Adipocyte (in vitro differentiated cells): ENCODE measurements around the gene HS3ST6.

Source experiments
- DNase-seq: peaks from one replicate; pipeline ENCODE4 v3.0.0-alpha.2; 2015; ENCODE audit warnings: low read depth
- H3K27me3 ChIP-seq: replicated peaks from 2 replicates; pipeline ENCODE4 v1.7.0; 2013; ENCODE audit warnings: mild to moderate bottlenecking, low read length, moderate library complexity; ENCODE audit not compliant: control insufficient read depth, insufficient read depth
- H3K36me3 ChIP-seq: 2 replicates; pipeline ENCODE4 v1.7.0; 2013; ENCODE audit warnings: low read length, mild to moderate bottlenecking, moderate library complexity; ENCODE audit not compliant: control insufficient read depth, insufficient read depth, severe bottlenecking
- H3K4me1 ChIP-seq: 2 replicates; pipeline ENCODE4 v1.7.0; 2013; ENCODE audit warnings: mild to moderate bottlenecking, low read length, moderate library complexity; ENCODE audit not compliant: control insufficient read depth, insufficient read depth
- H3K4me3 ChIP-seq: 2 replicates; pipeline ENCODE4 v1.7.0; 2013; ENCODE audit warnings: mild to moderate bottlenecking, low read length, moderate library complexity
- H3K9ac ChIP-seq: 2 replicates; pipeline ENCODE4 v1.7.0; 2013; ENCODE audit warnings: mild to moderate bottlenecking, low read length, moderate library complexity
- H3K9me3 ChIP-seq: 2 replicates; pipeline ENCODE4 v1.7.0; 2013; ENCODE audit warnings: mild to moderate bottlenecking, low read length, moderate library complexity; ENCODE audit not compliant: control insufficient read depth

Gene HS3ST6

GRCh38 chr16:1865902-1866690, 52.1 kb downstream of the HS3ST6 start:
- Histone ChIP-seq H3K27me3 (peaks cover 22% of the 10 kb centered on the region), H3K36me3 (no peaks in the 10 kb centered on the region), H3K9ac (no peak overlapping the region), H3K9me3 (no peaks in the 10 kb centered on the region), H3K4me3 (no peak overlapping the region), H3K4me1 (peaks cover 8% of the 10 kb centered on the region)
- no peak for DNase-seq

GRCh38 chr16:1863681-1864460, 54.3 kb downstream of the HS3ST6 start:
- Histone ChIP-seq H3K9ac (no peak overlapping the region), H3K4me1 (no peaks in the 10 kb centered on the region), H3K9me3 (no peaks in the 10 kb centered on the region), H3K4me3 (no peak overlapping the region), H3K27me3 (peaks cover 42% of the 10 kb centered on the region), H3K36me3 (no peaks in the 10 kb centered on the region)
- peak; percentile 78 for DNase-seq

GRCh38 chr16:1862394-1862793, 55.8 kb downstream of the HS3ST6 start:
- Histone ChIP-seq H3K4me1 (no peaks in the 10 kb centered on the region), H3K36me3 (no peaks in the 10 kb centered on the region), H3K4me3 (no peak overlapping the region), H3K9ac (no peak overlapping the region), H3K27me3 (peaks cover 57% of the 10 kb centered on the region), H3K9me3 (no peaks in the 10 kb centered on the region)
- DNase-seq: no peak

GRCh38 chr16:1861730-1862129, 56.5 kb downstream of the HS3ST6 start:
- no peak for DNase-seq
- Histone ChIP-seq H3K27me3 (peaks cover 63% of the 10 kb centered on the region), H3K9ac (no peak overlapping the region), H3K4me3 (no peak overlapping the region), H3K9me3 (no peaks in the 10 kb centered on the region), H3K36me3 (no peaks in the 10 kb centered on the region), H3K4me1 (no peaks in the 10 kb centered on the region)
